Hepatocyte (in vitro differentiated cells): ENCODE measurements around the gene NPPC. TPM values are rescaled to one million over a fixed set of nuclear protein-coding genes. Genes with fewer than 3 reads are reported as not detected.

Experiments used
- DNase-seq: peaks from one replicate; pipeline ENCODE4 v3.0.0-alpha.2; 2016; ENCODE audit warnings: low spot score
- H2AFZ ChIP-seq: fragments of 200-600 bp; sonication (generic); 2 replicates; pipeline ENCODE4 v1.6.0; 2016; ENCODE audit warnings: antibody characterized with exemption, mild to moderate bottlenecking
- H3K27ac ChIP-seq: fragments of 200-600 bp; sonication (generic); 2 replicates; pipeline ENCODE4 v1.5.1; 2016; ENCODE audit warnings: mild to moderate bottlenecking
- H3K27me3 ChIP-seq: fragments of 200-600 bp; sonication (generic); 2 replicates; pipeline ENCODE4 v1.6.1; 2016
- H3K36me3 ChIP-seq: fragments of 200-600 bp; sonication (generic); replicated peaks from 2 replicates; pipeline ENCODE4 v1.5.1; 2016; ENCODE audit warnings: low read depth; ENCODE audit not compliant: insufficient read depth
- H3K4me1 ChIP-seq: fragments of 200-600 bp; sonication (generic); 2 replicates; pipeline ENCODE4 v1.5.1; 2016; ENCODE audit warnings: mild to moderate bottlenecking, moderate library complexity; ENCODE audit not compliant: insufficient read depth
- H3K4me2 ChIP-seq: fragments of 200-600 bp; sonication (generic); 2 replicates; pipeline ENCODE4 v1.6.0; 2016
- H3K4me3 ChIP-seq: fragments of 200-600 bp; sonication (generic); 2 replicates; pipeline ENCODE4 v1.5.1; 2016; ENCODE audit warnings: mild to moderate bottlenecking
- H3K79me2 ChIP-seq: fragments of 200-600 bp; sonication (generic); 2 replicates; pipeline ENCODE4 v1.6.0; 2017; ENCODE audit warnings: mild to moderate bottlenecking
- H3K9me2 ChIP-seq: fragments of 200-600 bp; sonication (generic); replicated peaks from 2 replicates; pipeline ENCODE4 v1.6.0; 2017; ENCODE audit warnings: mild to moderate bottlenecking; ENCODE audit not compliant: insufficient read depth
- H3K9me3 ChIP-seq: fragments of 200-600 bp; sonication (generic); 2 replicates; pipeline ENCODE4 v1.5.1; 2016; ENCODE audit warnings: low read depth, mild to moderate bottlenecking
- H4K20me1 ChIP-seq: fragments of 200-600 bp; sonication (generic); 2 replicates; pipeline ENCODE4 v1.6.0; 2016; ENCODE audit warnings: mild to moderate bottlenecking; ENCODE audit not compliant: insufficient read depth, poor library complexity, severe bottlenecking
- CTCF ChIP-seq: fragments of 200-600 bp; sonication (generic); IDR thresholded peaks from 2 replicates; pipeline ENCODE4 v1.5.1; 2016; ENCODE audit warnings: antibody characterized with exemption, mild to moderate bottlenecking; ENCODE audit not compliant: poor library complexity
- EZH2 ChIP-seq: fragments of 200-600 bp; sonication (generic); IDR thresholded peaks from 2 replicates; pipeline ENCODE4 v1.6.1; 2016; ENCODE audit warnings: antibody characterized with exemption, mild to moderate bottlenecking, borderline replicate concordance
- EZH2phosphoT487 ChIP-seq: fragments of 200-600 bp; sonication (generic); IDR thresholded peaks from one replicate; pipeline ENCODE4 v1.6.1; 2018; ENCODE audit warnings: antibody characterized with exemption, mild to moderate bottlenecking, low read depth, moderate library complexity; ENCODE audit not compliant: unreplicated experiment, severe bottlenecking
- WGBS: methylation state at CpG from one replicate; pipeline ENCODE4 v1.1.6; 2016; ENCODE audit warnings: low lambda C conversion rate; ENCODE audit errors: missing lambda C conversion rate; 5-methylcytosine and 5-hydroxymethylcytosine counted together
- polyA plus RNA-seq: library from polyadenylated mRNA; unstranded; fragments of >200 nt; fragmentation: Nextera tagmentation; extraction: Ambion mirVana; gene quantifications from 2 replicates; pipeline ENCODE4 v1.2.1, GENCODE V29; 2016
- total RNA-seq: library from RNA; depleted of rRNA; stranded (reverse); fragments of >200 nt; gene quantifications from 2 replicates; pipeline ENCODE4 v1.2.3, GENCODE V29; 2014

The NPPC gene
- total and polyA plus RNA-seq, 2 experiments from 2014 or later: 1.8 TPM; not detected in 1

- no peaks in the 10 kb centered on the region for H3K36me3 ChIP-seq
- DNase-seq: no peak
- no peaks in the 10 kb centered on the region for H3K9me2 ChIP-seq
- H4K20me1 ChIP-seq: no peaks in the 10 kb centered on the region
- H3K79me2 ChIP-seq: no peaks in the 10 kb centered on the region
- no peak overlapping the region for H2AFZ ChIP-seq
- no peaks in the 10 kb centered on the region for H3K27me3 ChIP-seq
- H3K4me1 ChIP-seq: no peaks in the 10 kb centered on the region
- 86% methylated on average over 12 of the region's 12 CpGs for WGBS
- no peak overlapping the region for H3K27ac ChIP-seq
- TF ChIP-seq CTCF (no peak), EZH2 (no peak), EZH2phosphoT487 (no peak)
- no peak overlapping the region for H3K4me3 ChIP-seq
- no peak overlapping the region for H3K4me2 ChIP-seq
- no peaks in the 10 kb centered on the region for H3K9me3 ChIP-seq
Measured at GRCh38 chr2:231904161-231904611, 22.0 kb downstream of the NPPC start.

- 87% methylated on average over 5 of the region's 5 CpGs for WGBS
- Histone ChIP-seq H3K79me2 (no peaks in the 10 kb centered on the region), H3K4me3 (no peak overlapping the region), H3K4me2 (no peak overlapping the region), H3K36me3 (no peaks in the 10 kb centered on the region), H3K27ac (no peak overlapping the region), H3K9me3 (no peaks in the 10 kb centered on the region), H2AFZ (no peak overlapping the region), H3K27me3 (no peaks in the 10 kb centered on the region), H3K4me1 (no peaks in the 10 kb centered on the region), H4K20me1 (no peaks in the 10 kb centered on the region), H3K9me2 (no peaks in the 10 kb centered on the region)
- no peak for DNase-seq
- TF ChIP-seq CTCF (no peak), EZH2phosphoT487 (no peak), EZH2 (no peak)
Measured at GRCh38 chr2:231902598-231902997, 23.6 kb downstream of the NPPC start.

- WGBS: 75% methylated on average over 5 of the region's 5 CpGs
- no peaks in the 10 kb centered on the region for H3K9me3 ChIP-seq
- H3K27me3 ChIP-seq: no peaks in the 10 kb centered on the region
- H2AFZ ChIP-seq: no peak overlapping the region
- H3K36me3 ChIP-seq: no peaks in the 10 kb centered on the region
- no peaks in the 10 kb centered on the region for H3K9me2 ChIP-seq
- H3K4me1 ChIP-seq: no peaks in the 10 kb centered on the region
- DNase-seq: no peak
- H3K79me2 ChIP-seq: no peaks in the 10 kb centered on the region
- TF ChIP-seq EZH2phosphoT487: no peak
- no peak for TF ChIP-seq EZH2
- TF ChIP-seq CTCF: no peak
- H3K27ac ChIP-seq: no peak overlapping the region
- H3K4me3 ChIP-seq: no peak overlapping the region
- no peak overlapping the region for H3K4me2 ChIP-seq
- H4K20me1 ChIP-seq: no peaks in the 10 kb centered on the region
Measured at GRCh38 chr2:231900972-231901371, 25.2 kb downstream of the NPPC start.

- WGBS: 12% methylated on average over 22 of the region's 22 CpGs
- H3K4me2 ChIP-seq: no peak overlapping the region
Measured at GRCh38 chr2:231900486-231900942, 25.7 kb downstream of the NPPC start.

More at GRCh38 chr2:231900486-231900942, 25.7 kb downstream of the NPPC start:
- TF ChIP-seq EZH2 (no peak), CTCF (peak; percentile 64), EZH2phosphoT487 (no peak)
- no peaks in the 10 kb centered on the region for H3K4me1 ChIP-seq
- no peak overlapping the region for H2AFZ ChIP-seq
- H3K27me3 ChIP-seq: no peaks in the 10 kb centered on the region
- H3K27ac ChIP-seq: no peak overlapping the region
- H3K9me3 ChIP-seq: no peaks in the 10 kb centered on the region
- H3K9me2 ChIP-seq: no peaks in the 10 kb centered on the region
- no peaks in the 10 kb centered on the region for H4K20me1 ChIP-seq
- peak; percentile 84 for DNase-seq
- H3K79me2 ChIP-seq: no peaks in the 10 kb centered on the region
- H3K36me3 ChIP-seq: no peaks in the 10 kb centered on the region
- no peak overlapping the region for H3K4me3 ChIP-seq
